Lung (tissue), 12 donors: ENCODE data around the gene INPP5E. TPM values are rescaled to one million over a fixed set of nuclear protein-coding genes. Genes with fewer than 3 reads are reported as not detected.
"Not testable (repeated sequence)": the region's sequence is repeated elsewhere in the genome, so short reads cannot be mapped to it uniquely, and the experiment has no call there.

ENCODE experiments used
- ATAC-seq: fragments of 200-7000 bp; cut with Tn5 transposase; one replicate; pipeline ENCODE4 v1.9.1; 2020; ENCODE audit warnings: moderate number of reproducible peaks; ENCODE audit not compliant: insufficient read depth, low FRiP score
- DNase-seq, 3 donors: peaks; one replicate each; pipeline ENCODE4 v3.0.0-alpha.2; 2013 to 2017
- H3K27ac ChIP-seq, 2 donors: one replicate each; pipeline ENCODE4 v1.5.1; 2013; ENCODE audit warnings: mild to moderate bottlenecking in 2 of 2, moderate library complexity in 2 of 2, control low read depth in 1 of 2, inconsistent platforms in 1 of 2, low read depth in 1 of 2, low read length in 1 of 2
- H3K27me3 ChIP-seq, 3 donors: one replicate each; pipeline ENCODE4 v1.5.1; 2013; ENCODE audit warnings: low read length in 2 of 3; ENCODE audit not compliant: control insufficient read depth in 3 of 3, insufficient read depth in 3 of 3
- H3K36me3 ChIP-seq, 4 donors: one replicate each; pipeline ENCODE4 v1.5.1; 2013; ENCODE audit warnings: low read length in 4 of 4, mild to moderate bottlenecking in 1 of 4, moderate library complexity in 1 of 4; ENCODE audit not compliant: control insufficient read depth in 4 of 4, insufficient read depth in 4 of 4
- H3K4me1 ChIP-seq, 5 donors: one replicate each; pipeline ENCODE4 v1.5.1; 2013; ENCODE audit warnings: low read length in 5 of 5, mild to moderate bottlenecking in 2 of 5, moderate library complexity in 1 of 5; ENCODE audit not compliant: control insufficient read depth in 5 of 5, insufficient read depth in 5 of 5
- H3K4me3 ChIP-seq: one replicate; pipeline ENCODE4 v1.5.1; 2013; ENCODE audit warnings: mild to moderate bottlenecking, control low read depth, moderate library complexity
- H3K9ac ChIP-seq, 2 donors: one replicate each; pipeline ENCODE4 v1.5.1; 2013; ENCODE audit warnings: low read length in 2 of 2, control low read depth in 1 of 2; ENCODE audit not compliant: insufficient read depth in 1 of 2
- H3K9me3 ChIP-seq, 4 donors: one replicate each; pipeline ENCODE4 v1.5.1; 2013; ENCODE audit warnings: low read length in 3 of 4, mild to moderate bottlenecking in 1 of 4, moderate library complexity in 1 of 4; ENCODE audit not compliant: control insufficient read depth in 4 of 4, insufficient read depth in 3 of 4
- CTCF ChIP-seq: IDR thresholded peaks from 2 replicates; pipeline ENCODE4 v1.5.1; 2012; ENCODE audit warnings: mild to moderate bottlenecking; ENCODE audit errors: control extremely low read depth, extremely low read depth
- WGBS, 2 donors: extraction: QIAGEN DNeasy Blood & Tissue Kit; methylation state at CpG; one replicate each; pipeline ENCODE4 v1.1.7; 2013; 5-methylcytosine and 5-hydroxymethylcytosine counted together
- polyA plus RNA-seq, 2 donors: library from polyadenylated mRNA; stranded (reverse); fragments of 200-250 nt; gene quantifications; one replicate each; pipeline ENCODE4 v1.2.1, GENCODE V29; 2013
- total RNA-seq, 2 donors: library from RNA; depleted of rRNA in 1 of 2; stranded (reverse); fragments of >200 nt in 1 of 2; gene quantifications; one replicate each; pipeline ENCODE4 v1.2.1, GENCODE V29; 2014 to 2021
- donor health status: control.
- donor health status: control.
- donor health status: Bipolar disorder and iron deficiency.
- donor health status: healthy.
- donor health status: DM: yes; HTN: yes; CAD: no.

The INPP5E gene
- total and polyA plus RNA-seq, 4 donors: 7.2 to 18.4 (median 8.6) TPM

- Histone ChIP-seq H3K9ac (no peak overlapping the region), H3K9me3 (no peaks in the 10 kb centered on the region), H3K27me3 (no peaks in the 10 kb centered on the region), H3K4me1 (peaks cover 0 to 19% (median 8%) of the 10 kb centered on the region in 5 donors), H3K4me3 (peak overlapping the region; percentile 82), H3K27ac (peak overlapping the region; percentile 69 to 76), H3K36me3 (peaks cover under 1 to 37% (median 28%) of the 10 kb centered on the region in 4 donors)
- ATAC-seq (peak; percentile 5), DNase-seq (peak; percentile 11 to 28 (median 20))
- no peak for TF ChIP-seq CTCF
- 7 to 8% methylated on average over 58 to 71 of the region's 71 CpGs for WGBS, 2 donors
These were observed 29.8 kb downstream of the INPP5E start for GRCh38 chr9:136409557-136410455.

- no peaks in the 10 kb centered on the region for H3K9me3 ChIP-seq
- H3K4me3 ChIP-seq: no peak overlapping the region
- ATAC-seq (no peak), DNase-seq (no peak)
- 90% methylated on average over 7 of the region's 7 CpGs for WGBS, 2 donors
- no peaks in the 10 kb centered on the region for H3K27me3 ChIP-seq
- H3K4me1 ChIP-seq: peaks cover 0 to 19% (median 8%) of the 10 kb centered on the region in 5 donors
- H3K36me3 ChIP-seq: peaks cover 0 to 32% (median 14%) of the 10 kb centered on the region in 4 donors
- TF ChIP-seq CTCF: no peak
- H3K27ac ChIP-seq: no peak overlapping the region
- no peak overlapping the region for H3K9ac ChIP-seq
These were observed 31.7 kb downstream of the INPP5E start for GRCh38 chr9:136407911-136408310.

GRCh38 chr9:136407061-136407460 is 32.6 kb downstream of the INPP5E start:
- Histone ChIP-seq H3K36me3 (peaks cover 0 to 29% (median 11%) of the 10 kb centered on the region in 4 donors), H3K4me1 (peaks cover 0 to 19% (median 8%) of the 10 kb centered on the region in 5 donors)
- H3K27me3 ChIP-seq, H3K9me3 ChIP-seq, ATAC-seq, H3K27ac ChIP-seq, H3K9ac ChIP-seq, H3K4me3 ChIP-seq, DNase-seq: not testable (repeated sequence)
- 94 to 96% methylated on average over 28 of the region's 28 CpGs for WGBS, 2 donors

GRCh38 chr9:136405904-136406303 is 33.7 kb downstream of the INPP5E start:
- ATAC-seq, H3K9ac ChIP-seq, H3K27me3 ChIP-seq, H3K9me3 ChIP-seq, H3K4me3 ChIP-seq, DNase-seq, H3K4me1 ChIP-seq, H3K27ac ChIP-seq: not testable (repeated sequence)
- peaks cover 0 to 29% (median 9%) of the 10 kb centered on the region in 4 donors for H3K36me3 ChIP-seq
- WGBS, 2 donors: 92 to 96% methylated on average over 10 of the region's 10 CpGs
